G401 (cell line): Measurements from ENCODE around the gene PAGE1. TPM values are rescaled to one million over a fixed set of nuclear protein-coding genes. Genes with fewer than 3 reads are reported as not detected.

Experiments used
- DNase-seq: peaks from one replicate; pipeline ENCODE4 v3.0.0-alpha.2; 2015; ENCODE audit warnings: low spot score
- in situ Hi-C: cut with HindIII; loops from 2 replicates; pipeline ENCODE4 v1.10.0; 2016; ENCODE audit warnings: low sequenced_read_pairs, mixed read lengths
- total RNA-seq: library from RNA; depleted of rRNA; stranded (reverse); fragments of >200 nt; shearing (Covaris generic); gene quantifications from 2 replicates; pipeline ENCODE4 v1.2.3, GENCODE V29; 2014; rRNA removed

Gene PAGE1
- total RNA-seq, 1 experiment from 2014 or later = not detected

DNA sequence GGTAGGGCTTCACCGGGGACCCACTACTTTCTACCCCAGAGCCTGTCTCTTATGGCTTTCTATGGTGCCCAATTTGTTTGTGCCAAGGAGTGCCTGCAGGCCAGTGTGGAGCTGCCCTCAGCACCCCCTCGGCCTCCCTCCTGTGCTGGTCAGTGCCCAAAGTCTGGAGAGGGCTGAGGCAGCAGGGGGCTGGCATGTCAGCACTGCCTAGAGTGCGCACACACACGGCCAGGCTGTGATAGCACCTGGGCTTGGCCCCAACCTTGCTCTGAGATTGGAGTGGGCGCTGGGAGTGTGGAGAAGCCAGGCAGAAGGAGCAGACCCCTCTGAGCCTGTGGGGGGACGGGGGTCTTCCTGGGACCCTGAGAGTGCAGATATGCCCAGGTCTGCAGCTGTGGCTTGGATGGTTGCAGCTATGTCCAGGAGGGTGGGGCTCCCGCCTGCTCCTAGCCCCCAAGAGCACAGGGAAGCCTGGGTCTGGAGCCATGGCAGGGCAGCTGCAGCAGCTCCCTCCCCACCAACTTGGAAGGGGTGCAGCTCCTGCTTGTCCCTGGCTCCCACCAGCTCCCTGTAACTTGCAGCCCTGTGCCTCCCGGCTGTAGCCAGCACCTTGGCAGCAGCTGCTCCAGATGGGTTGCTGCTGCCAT, 50.7 kb downstream of the PAGE1 start:
- in situ Hi-C loops = no loop called here
- no peak for DNase-seq

Other genes with a start within 250 kb of the PAGE1 start
- not detected in 2 replicates for gene GAGE12C, start 163.8 kb downstream of the PAGE1 start, total RNA-seq
- gene GAGE12D, start 154.3 kb downstream of the PAGE1 start, total RNA-seq = not detected in 2 replicates
- gene GAGE12E, start 144.7 kb downstream of the PAGE1 start, total RNA-seq = not detected in 2 replicates
- not detected in 2 replicates for gene GAGE12F, start 135.1 kb downstream of the PAGE1 start, total RNA-seq
- gene GAGE12G, start 125.6 kb downstream of the PAGE1 start, total RNA-seq = not detected in 2 replicates
- not detected in 2 replicates for gene GAGE12H, start 116.0 kb downstream of the PAGE1 start, total RNA-seq
- gene GAGE2A, start 106.5 kb downstream of the PAGE1 start, total RNA-seq = not detected in 2 replicates
- not detected in 2 replicates for gene GAGE1, start 97.0 kb downstream of the PAGE1 start, total RNA-seq
- gene PAGE4, start 133.3 kb upstream of the PAGE1 start, total RNA-seq = not detected in 2 replicates
- 0.44 and 1.4 TPM in 2 replicates for gene USP27X, start 183.5 kb upstream of the PAGE1 start, total RNA-seq
- gene CLCN5, start 226.6 kb upstream of the PAGE1 start, total RNA-seq = 5.8 and 7.1 TPM in 2 replicates